GM12878 (cell line): ENCODE results near the gene CD83. TPM values are rescaled to one million over a fixed set of nuclear protein-coding genes. Genes with fewer than 3 reads are reported as not detected.

ENCODE experiments used
- ATAC-seq: fragments of 200-7000 bp; cut with Tn5 transposase; 3 replicates; pipeline ENCODE4 v1.9.1; 2020; ENCODE audit warnings: mild to moderate bottlenecking, moderate library complexity
- BruUV-seq: library from RNA; stranded (reverse); fragments of 400-500 nt; replicated peaks from 2 replicates; lab custom pipeline; 2021; lab: Mats Ljungman, UMichigan
- CTCF ChIA-PET: fragments of 300-600 bp; sonication (Branson Sonifier 250); formaldehyde crosslinking; extraction: SDS; loops from one replicate; lab custom pipeline; 2021; ENCODE audit warnings: inconsistent platforms; lab: Yijun Ruan, JAX
- POLR2A ChIA-PET: fragments of 350-600 bp; formaldehyde crosslinking; extraction: SDS; loops from one replicate; lab custom pipeline; 2021; ENCODE audit warnings: inconsistent platforms; lab: Charles Lee
- RAD21 ChIA-PET: fragments of 300-600 bp; sonication (Branson Sonifier 250); formaldehyde crosslinking; loops from one replicate; lab custom pipeline; 2023; ENCODE audit warnings: antibody characterized with exemption; ENCODE audit not compliant: unreplicated experiment; lab: Charles Lee
- SMC1A ChIA-PET: fragments of 300-600 bp; sonication (Branson Sonifier 250); formaldehyde crosslinking; loops from one replicate; lab custom pipeline; 2023; ENCODE audit not compliant: unreplicated experiment, uncharacterized antibody; lab: Charles Lee
- DNase-seq: peaks from one replicate; pipeline ENCODE4 v3.0.0-alpha.2; 2011; ENCODE audit warnings: low read depth, low spot score
- FAIRE-seq: peaks from 3 replicates; lab custom pipeline; 2011; peaks lifted over from hg19 to GRCh38; lab: Jason Lieb, UNC
- H2AFZ ChIP-seq: 2 replicates; pipeline ENCODE4 v1.6.0; 2011; ENCODE audit warnings: low read depth, low read length, control low read depth; ENCODE audit not compliant: control insufficient read depth
- H3K27ac ChIP-seq: 2 replicates; pipeline ENCODE4 v1.5.1; 2011; ENCODE audit warnings: control low read depth; ENCODE audit not compliant: control insufficient read depth, insufficient read depth
- H3K27me3 ChIP-seq, 2 experiments: replicated peaks in 1 of 2; 2 replicates each; pipeline versions ENCODE4 v1.6.0 to v1.6.1; 2011; ENCODE audit warnings: low read length in 1 of 2; ENCODE audit not compliant: control insufficient read depth in 2 of 2, insufficient read depth in 2 of 2
- H3K36me3 ChIP-seq, 2 experiments: 2 replicates each; pipeline ENCODE4 v1.5.1; 2011; ENCODE audit warnings: low read length in 1 of 2; ENCODE audit not compliant: control insufficient read depth in 2 of 2, insufficient read depth in 2 of 2
- H3K4me1 ChIP-seq: 2 replicates; pipeline ENCODE4 v1.6.1; 2011; ENCODE audit warnings: mild to moderate bottlenecking, low read length, moderate library complexity, mixed read lengths; ENCODE audit not compliant: control insufficient read depth, insufficient read depth
- H3K4me2 ChIP-seq: 2 replicates; pipeline ENCODE4 v1.6.0; 2011; ENCODE audit warnings: control low read depth; ENCODE audit not compliant: control insufficient read depth, insufficient read depth
- H3K4me3 ChIP-seq: fragments of 200-600 bp; sonication (generic); 2 replicates; pipeline ENCODE4 v1.5.1; 2016
- H3K79me2 ChIP-seq: 2 replicates; pipeline ENCODE4 v1.6.0; 2011; ENCODE audit warnings: low read length; ENCODE audit not compliant: control insufficient read depth, insufficient read depth
- H3K9ac ChIP-seq: 2 replicates; pipeline ENCODE4 v1.8.0; 2011; ENCODE audit warnings: low read length, control low read depth, mixed read lengths; ENCODE audit not compliant: control insufficient read depth, insufficient read depth
- H3K9me3 ChIP-seq: replicated peaks from 3 replicates; pipeline ENCODE4 v1.5.1; 2011; ENCODE audit warnings: mild to moderate bottlenecking, low read length; ENCODE audit not compliant: control insufficient read depth, insufficient read depth
- H4K20me1 ChIP-seq: 2 replicates; pipeline ENCODE4 v1.6.0; 2011; ENCODE audit not compliant: control insufficient read depth, insufficient read depth
- BCLAF1 ChIP-seq: fragments of 450-650 bp; IDR thresholded peaks from 2 replicates; pipeline ENCODE4 v1.6.1; 2017; ENCODE audit warnings: antibody characterized with exemption, mild to moderate bottlenecking, moderate library complexity
- BRCA1 ChIP-seq: IDR thresholded peaks from 2 replicates; pipeline ENCODE4 v1.6.1; 2011; ENCODE audit warnings: low read depth, low read length, improper control_type of control experiment
- CHD1 ChIP-seq: IDR thresholded peaks from 2 replicates; pipeline ENCODE4 v1.6.1; 2012; ENCODE audit warnings: low read depth, low read length, improper control_type of control experiment
- GATAD2B ChIP-seq: fragments of 450-650 bp; conservative IDR thresholded peaks from 2 replicates; pipeline ENCODE4 v1.6.1; 2017; ENCODE audit warnings: low read depth, mild to moderate bottlenecking, moderate library complexity
- SREBF1 ChIP-seq: IDR thresholded peaks from 2 replicates; pipeline ENCODE4 v1.6.1; 2012; ENCODE audit warnings: mild to moderate bottlenecking, low read length
- WRNIP1 ChIP-seq: IDR thresholded peaks from 2 replicates; pipeline ENCODE4 v1.6.1; 2011; ENCODE audit warnings: low read depth, low read length, improper control_type of control experiment, borderline replicate concordance
- ZNF217 ChIP-seq: fragments of 450-650 bp; IDR thresholded peaks from 2 replicates; pipeline ENCODE4 v1.6.1; 2017; ENCODE audit warnings: antibody characterized with exemption, mild to moderate bottlenecking
- ZNF592 ChIP-seq: fragments of 450-650 bp; IDR thresholded peaks from 2 replicates; pipeline ENCODE4 v1.6.1; 2017; ENCODE audit warnings: mild to moderate bottlenecking, moderate library complexity
- WGBS: methylation state at CpG from one replicate; pipeline ENCODE4 v1.1.6; 2016; ENCODE audit warnings: low lambda C conversion rate; ENCODE audit not compliant: insufficient replicate concordance, insufficient coverage; ENCODE audit errors: missing lambda C conversion rate; 5-methylcytosine and 5-hydroxymethylcytosine counted together
- in situ Hi-C: fragments of 300-500 bp; cut with MboI; formaldehyde crosslinking; loops from 9 replicates; pipeline ENCODE4 v1.14.3; 2018; ENCODE audit warnings: mixed read lengths
- intact Hi-C: fragments of 100-400 bp; cut with micrococcal nuclease; formaldehyde crosslinking; loops from one replicate; pipeline ENCODE4 v1.14.2; 2022; ENCODE audit not compliant: unreplicated experiment
- polyA plus RNA-seq, 11 experiments: library from polyadenylated mRNA; depleted of rRNA in 4 of 11; unstranded in 6 of 11; stranded (reverse) in 5 of 11; fragments of >200 nt; fragmentation: Nextera tagmentation in 4 of 11; fragmentation: Illumina TruSeq in 1 of 11; extraction: Ambion mirVana in 4 of 11; extraction: Trizol in 1 of 11; gene quantifications; 1 replicate in 1 of 11; 2 replicates in 10 of 11; pipeline versions ENCODE4 v1.2.1 to v1.2.3, GENCODE V29; 2011 to 2016; ENCODE audit warnings: inconsistent platforms in 2 of 11, missing spikeins in 2 of 11, low read depth in 1 of 11
- total RNA-seq, 4 experiments: library from RNA; depleted of rRNA in 3 of 4; stranded (reverse); fragments of >200 nt in 3 of 4; fragmentation: Illumina TruSeq in 1 of 4; extraction: Trizol in 1 of 4; gene quantifications; 2 replicates each; pipeline versions ENCODE4 v1.2.1 to v1.2.3, GENCODE V29; 2013 to 2021
- TF ChIP-seq, protein P1 (sequence below): fragments of 450-650 bp; IDR thresholded peaks from 2 replicates; pipeline ENCODE4 v1.6.1; 2016; ENCODE audit warnings: mild to moderate bottlenecking
- TF ChIP-seq, protein P2 (sequence below): IDR thresholded peaks from 2 replicates; pipeline ENCODE4 v1.6.1; 2011; ENCODE audit warnings: borderline replicate concordance, low read depth, mild to moderate bottlenecking, moderate library complexity, low read length; ENCODE audit not compliant: insufficient read depth, poor library complexity, severe bottlenecking

Gene CD83
- total and polyA plus RNA-seq, 10 of the 15 experiments (the other 5 are each of a cell fraction or from before 2014, with no cell fraction given) = 76.1 to 174 (median 129) TPM

DNA sequence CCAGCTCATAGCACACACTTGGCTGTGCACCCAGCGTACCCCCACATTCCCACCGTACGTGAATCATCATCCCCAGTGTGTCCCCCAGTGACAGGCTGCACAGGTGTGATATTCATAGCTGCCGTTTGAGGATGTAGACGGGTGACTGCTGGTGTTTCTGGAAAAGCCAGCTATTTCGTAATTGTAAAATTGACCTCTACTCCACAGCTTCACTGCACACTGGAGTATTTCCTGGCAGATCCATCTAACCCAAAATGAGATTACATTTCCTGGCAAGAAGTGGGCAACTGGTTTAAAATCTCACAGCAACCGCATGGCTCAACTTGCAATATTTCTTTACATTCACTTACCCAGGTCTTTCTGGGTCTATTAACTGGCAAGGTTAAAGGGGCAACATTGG is 30.3 kb downstream of the CD83 start:
- no peak overlapping the region for H3K27ac ChIP-seq
- H3K9me3 ChIP-seq = no peaks in the 10 kb centered on the region
- in situ Hi-C loops = no loop called here
- ATAC-seq = no peak
- TF ChIP-seq, protein P1, sequence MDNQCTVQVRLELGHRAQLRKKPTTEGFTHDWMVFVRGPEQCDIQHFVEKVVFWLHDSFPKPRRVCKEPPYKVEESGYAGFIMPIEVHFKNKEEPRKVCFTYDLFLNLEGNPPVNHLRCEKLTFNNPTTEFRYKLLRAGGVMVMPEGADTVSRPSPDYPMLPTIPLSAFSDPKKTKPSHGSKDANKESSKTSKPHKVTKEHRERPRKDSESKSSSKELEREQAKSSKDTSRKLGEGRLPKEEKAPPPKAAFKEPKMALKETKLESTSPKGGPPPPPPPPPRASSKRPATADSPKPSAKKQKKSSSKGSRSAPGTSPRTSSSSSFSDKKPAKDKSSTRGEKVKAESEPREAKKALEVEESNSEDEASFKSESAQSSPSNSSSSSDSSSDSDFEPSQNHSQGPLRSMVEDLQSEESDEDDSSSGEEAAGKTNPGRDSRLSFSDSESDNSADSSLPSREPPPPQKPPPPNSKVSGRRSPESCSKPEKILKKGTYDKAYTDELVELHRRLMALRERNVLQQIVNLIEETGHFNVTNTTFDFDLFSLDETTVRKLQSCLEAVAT = no peak
- TF ChIP-seq WRNIP1 (no peak), ZNF592 (no peak), GATAD2B (no peak), SREBF1 (no peak), BRCA1 (no peak), CHD1 (no peak), ZNF217 (no peak), BCLAF1 (no peak)
- TF ChIP-seq, protein P2, sequence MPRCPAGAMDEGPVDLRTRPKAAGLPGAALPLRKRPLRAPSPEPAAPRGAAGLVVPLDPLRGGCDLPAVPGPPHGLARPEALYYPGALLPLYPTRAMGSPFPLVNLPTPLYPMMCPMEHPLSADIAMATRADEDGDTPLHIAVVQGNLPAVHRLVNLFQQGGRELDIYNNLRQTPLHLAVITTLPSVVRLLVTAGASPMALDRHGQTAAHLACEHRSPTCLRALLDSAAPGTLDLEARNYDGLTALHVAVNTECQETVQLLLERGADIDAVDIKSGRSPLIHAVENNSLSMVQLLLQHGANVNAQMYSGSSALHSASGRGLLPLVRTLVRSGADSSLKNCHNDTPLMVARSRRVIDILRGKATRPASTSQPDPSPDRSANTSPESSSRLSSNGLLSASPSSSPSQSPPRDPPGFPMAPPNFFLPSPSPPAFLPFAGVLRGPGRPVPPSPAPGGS = no peak
- no peaks in the 10 kb centered on the region for H3K27me3 ChIP-seq
- no peak overlapping the region for H3K4me3 ChIP-seq
- CTCF ChIA-PET = interaction anchor here (0.5 to 15.4 kb wide), 9 partner anchors 11 to 334 kb away, joined by 3 to 204 read pairs (median 6); no protein-coding TSS in a partner anchor
- no peak for FAIRE-seq
- no TSS peak for BruUV-seq
- intact Hi-C loops = loop anchor here (10.0 kb wide), 1 partner anchor 353 kb away; no protein-coding TSS in a partner anchor
- RAD21 ChIA-PET = interaction anchor here (1.0 to 2.9 kb wide), 5 partner anchors 19 to 239 kb away, joined by 4 to 13 read pairs (median 5); no protein-coding TSS in a partner anchor
- H3K4me2 ChIP-seq = no peak overlapping the region
- SMC1A ChIA-PET = interaction anchor here (0.9 to 2.8 kb wide), 10 partner anchors 18 to 274 kb away, joined by 3 to 20 read pairs (median 5); no protein-coding TSS in a partner anchor
- WGBS = 87% methylated on average over 7 of the region's 7 CpGs
- H3K4me1 ChIP-seq = peaks cover 7% of the 10 kb centered on the region; the same call in 1 of the 2 replicates
- H3K79me2 ChIP-seq = no peaks in the 10 kb centered on the region
- H4K20me1 ChIP-seq = no peaks in the 10 kb centered on the region
- POLR2A ChIA-PET = interaction anchor here (0.5 to 0.9 kb wide), 3 partner anchors 28 to 1236 kb away, joined by 3 to 4 read pairs (median 3); no protein-coding TSS in a partner anchor
- H3K36me3 ChIP-seq = no peaks in the 10 kb centered on the region; a peak in 1 of 4 replicates
- H3K9ac ChIP-seq = no peak overlapping the region
- H2AFZ ChIP-seq = no peak overlapping the region
- DNase-seq = no peak
